ENCODE results near the gene ERICH6B.

DNA sequence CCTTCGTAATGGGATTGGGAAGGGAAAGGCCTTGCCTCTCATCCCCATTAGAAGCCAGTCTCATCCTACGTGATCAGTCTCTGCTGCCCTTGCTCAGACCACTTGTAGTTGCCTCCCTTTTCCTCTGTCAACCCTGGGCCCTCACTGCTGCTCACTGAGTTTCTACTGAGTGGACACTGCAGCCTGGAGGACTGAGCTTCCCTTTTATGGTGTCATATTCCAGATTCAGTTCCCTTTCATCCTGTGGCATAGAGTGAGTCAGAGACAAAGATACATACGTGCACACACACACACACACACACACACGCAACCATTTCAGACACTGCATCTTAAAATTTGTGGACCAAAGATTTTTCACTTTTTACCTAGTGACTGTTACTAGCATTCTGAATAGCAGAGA lies 94.2 kb downstream of the ERICH6B start:
- TF ChIP-seq, protein P1, sequence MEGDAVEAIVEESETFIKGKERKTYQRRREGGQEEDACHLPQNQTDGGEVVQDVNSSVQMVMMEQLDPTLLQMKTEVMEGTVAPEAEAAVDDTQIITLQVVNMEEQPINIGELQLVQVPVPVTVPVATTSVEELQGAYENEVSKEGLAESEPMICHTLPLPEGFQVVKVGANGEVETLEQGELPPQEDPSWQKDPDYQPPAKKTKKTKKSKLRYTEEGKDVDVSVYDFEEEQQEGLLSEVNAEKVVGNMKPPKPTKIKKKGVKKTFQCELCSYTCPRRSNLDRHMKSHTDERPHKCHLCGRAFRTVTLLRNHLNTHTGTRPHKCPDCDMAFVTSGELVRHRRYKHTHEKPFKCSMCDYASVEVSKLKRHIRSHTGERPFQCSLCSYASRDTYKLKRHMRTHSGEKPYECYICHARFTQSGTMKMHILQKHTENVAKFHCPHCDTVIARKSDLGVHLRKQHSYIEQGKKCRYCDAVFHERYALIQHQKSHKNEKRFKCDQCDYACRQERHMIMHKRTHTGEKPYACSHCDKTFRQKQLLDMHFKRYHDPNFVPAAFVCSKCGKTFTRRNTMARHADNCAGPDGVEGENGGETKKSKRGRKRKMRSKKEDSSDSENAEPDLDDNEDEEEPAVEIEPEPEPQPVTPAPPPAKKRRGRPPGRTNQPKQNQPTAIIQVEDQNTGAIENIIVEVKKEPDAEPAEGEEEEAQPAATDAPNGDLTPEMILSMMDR (conservative IDR thresholded peaks at IDR 0.05 in 1 of 2, IDR thresholded peaks at IDR 0.05 in 1 of 2; ENCODE audit: extremely low read depth in 1 of 2, insufficient read depth in 1 of 2, low read depth in 1 of 2, low read length in 2 of 2) = no peak
- TF ChIP-seq EZH2 (IDR thresholded peaks at IDR 0.05; ENCODE audit: borderline replicate concordance, low read length) = no peak
